Bronchial epithelial cell (primary cell): ENCODE results near the gene CSTA. TPM values are rescaled to one million over a fixed set of nuclear protein-coding genes. Genes with fewer than 3 reads are reported as not detected.

Experiments
- DNase-seq: peaks from one replicate; pipeline ENCODE4 v3.0.0-alpha.2; 2010; ENCODE audit warnings: low read depth
- FAIRE-seq: peaks from 2 replicates; lab custom pipeline; 2011; peaks lifted over from hg19 to GRCh38; lab: Jason Lieb, UNC
- H3K27me3 ChIP-seq: 2 replicates; pipeline ENCODE4 v1.5.1; 2011; ENCODE audit warnings: low read length; ENCODE audit not compliant: control insufficient read depth, insufficient read depth
- H3K36me3 ChIP-seq: 2 replicates; pipeline ENCODE4 v1.5.1; 2011; ENCODE audit warnings: low read length; ENCODE audit not compliant: control insufficient read depth, insufficient read depth
- H3K4me3 ChIP-seq: 2 replicates; pipeline ENCODE4 v1.5.1; 2011; ENCODE audit warnings: mild to moderate bottlenecking, low read depth, low read length, control low read depth
- CTCF ChIP-seq: IDR thresholded peaks from 2 replicates; pipeline ENCODE4 v1.5.1; 2011; ENCODE audit warnings: mild to moderate bottlenecking, moderate library complexity, low read length, control low read depth, inconsistent platforms; ENCODE audit not compliant: insufficient read depth, severe bottlenecking
- total RNA-seq: library from RNA; depleted of rRNA; stranded (reverse); fragments of >200 nt; gene quantifications from 2 replicates; pipeline ENCODE4 v1.2.1, GENCODE V29; 2014

The CSTA gene
- total RNA-seq = 107 and 652 TPM in 2 replicates

GRCh38 chr3:122324871-122325323, at the start of gene CSTA:
Gene CSTA, plus strand, starts transcription at chr3:122325248. Its CDS starts 45 bp downstream, at chr3:122325293.
- FAIRE-seq (peak; percentile 92), DNase-seq (peak; percentile 99)
- Histone ChIP-seq H3K4me3 (peak within 1 kb of the TSS; percentile 47), H3K36me3 (peaks cover 5% of the 10 kb centered on the region), H3K27me3 (no peaks in the 10 kb centered on the region)
- TF ChIP-seq CTCF = no peak

- FAIRE-seq = no peak
- Histone ChIP-seq H3K27me3 (peaks cover 2% of the 10 kb centered on the region), H3K4me3 (no peak overlapping the region), H3K36me3 (no peaks in the 10 kb centered on the region)
- no peak for TF ChIP-seq CTCF
- no peak for DNase-seq
Measured at GRCh38 chr3:122281891-122282290, 43.2 kb upstream of the CSTA start.

- peaks cover 2% of the 10 kb centered on the region for H3K27me3 ChIP-seq
- DNase-seq = no peak
- no peak for FAIRE-seq
- no peak for TF ChIP-seq CTCF
- no peak overlapping the region for H3K4me3 ChIP-seq
- no peaks in the 10 kb centered on the region for H3K36me3 ChIP-seq
Measured at GRCh38 chr3:122283796-122284445, 41.1 kb upstream of the CSTA start.

- H3K36me3 ChIP-seq = no peaks in the 10 kb centered on the region
- FAIRE-seq = no peak
- peaks cover 2% of the 10 kb centered on the region for H3K27me3 ChIP-seq
- TF ChIP-seq CTCF = no peak
- no peak for DNase-seq
- no peak overlapping the region for H3K4me3 ChIP-seq
Measured at GRCh38 chr3:122284486-122284885, 40.6 kb upstream of the CSTA start.

GRCh38 chr3:122294359-122294758, 30.7 kb upstream of the CSTA start:
- FAIRE-seq (no peak), DNase-seq (no peak)
- Histone ChIP-seq H3K36me3 (no peaks in the 10 kb centered on the region), H3K27me3 (no peaks in the 10 kb centered on the region), H3K4me3 (no peak overlapping the region)
- no peak for TF ChIP-seq CTCF
